ENCODE data around the gene DIP2A. TPM values are rescaled to one million over a fixed set of nuclear protein-coding genes. Genes with fewer than 3 reads are reported as not detected.

DIP2A gene
- total RNA-seq, 1 donor from 2014 or later, result 27.9 TPM

GRCh38 chr21:46552274-46552673 is 93.6 kb downstream of the DIP2A start:
- no peaks in the 10 kb centered on the region for H3K4me1 Mint-ChIP-seq (ENCODE audit: low read depth)
- H3K36me3 Mint-ChIP-seq (ENCODE audit: low read depth), result peaks cover 38% of the 10 kb centered on the region
- no peak for DNase-seq (ENCODE audit: low spot score)
- H3K4me3 Mint-ChIP-seq (ENCODE audit: unreplicated experiment), result no peak overlapping the region
- no peaks in the 10 kb centered on the region for H3K27me3 Mint-ChIP-seq (ENCODE audit: low read depth)
- no peak for TF ChIP-seq CTCF (IDR thresholded peaks at IDR 0.05)
- no peaks in the 10 kb centered on the region for H3K9me3 Mint-ChIP-seq (ENCODE audit: low read depth)
- no peak overlapping the region for H3K27ac Mint-ChIP-seq (ENCODE audit: unreplicated experiment)

GRCh38 chr21:46552865-46553379 is 94.2 kb downstream of the DIP2A start:
- TF ChIP-seq CTCF (IDR thresholded peaks at IDR 0.05), result no peak
- no peaks in the 10 kb centered on the region for H3K27me3 Mint-ChIP-seq (ENCODE audit: low read depth)
- no peak overlapping the region for H3K27ac Mint-ChIP-seq (ENCODE audit: unreplicated experiment)
- DNase-seq (ENCODE audit: low spot score), result no peak
- H3K4me3 Mint-ChIP-seq (ENCODE audit: unreplicated experiment), result no peak overlapping the region
- H3K36me3 Mint-ChIP-seq (ENCODE audit: low read depth), result peaks cover 36% of the 10 kb centered on the region
- no peaks in the 10 kb centered on the region for H3K9me3 Mint-ChIP-seq (ENCODE audit: low read depth)
- no peaks in the 10 kb centered on the region for H3K4me1 Mint-ChIP-seq (ENCODE audit: low read depth)

GRCh38 chr21:46553993-46554392 is 95.3 kb downstream of the DIP2A start:
- no peaks in the 10 kb centered on the region for H3K9me3 Mint-ChIP-seq (ENCODE audit: low read depth)
- H3K4me1 Mint-ChIP-seq (ENCODE audit: low read depth), result no peaks in the 10 kb centered on the region
- no peak overlapping the region for H3K4me3 Mint-ChIP-seq (ENCODE audit: unreplicated experiment)
- H3K27me3 Mint-ChIP-seq (ENCODE audit: low read depth), result no peaks in the 10 kb centered on the region
- DNase-seq (ENCODE audit: low spot score), result no peak
- no peak overlapping the region for H3K27ac Mint-ChIP-seq (ENCODE audit: unreplicated experiment)
- TF ChIP-seq CTCF (IDR thresholded peaks at IDR 0.05), result no peak
- peaks cover 29% of the 10 kb centered on the region for H3K36me3 Mint-ChIP-seq (ENCODE audit: low read depth)

GRCh38 chr21:46554431-46555224 is 95.9 kb downstream of the DIP2A start:
- Mint-ChIP-seq H3K4me3 (ENCODE audit: unreplicated experiment) (no peak overlapping the region), H3K27me3 (ENCODE audit: low read depth) (no peaks in the 10 kb centered on the region), H3K27ac (ENCODE audit: unreplicated experiment) (no peak overlapping the region), H3K4me1 (ENCODE audit: low read depth) (no peaks in the 10 kb centered on the region), H3K36me3 (ENCODE audit: low read depth) (peaks cover 28% of the 10 kb centered on the region), H3K9me3 (ENCODE audit: low read depth) (no peaks in the 10 kb centered on the region)
- no peak for DNase-seq (ENCODE audit: low spot score)
- TF ChIP-seq CTCF (IDR thresholded peaks at IDR 0.05), result no peak

GRCh38 chr21:46555225-46555617 is 96.5 kb downstream of the DIP2A start:
- H3K9me3 Mint-ChIP-seq (ENCODE audit: low read depth), result no peaks in the 10 kb centered on the region
- no peaks in the 10 kb centered on the region for H3K4me1 Mint-ChIP-seq (ENCODE audit: low read depth)
- DNase-seq (ENCODE audit: low spot score), result no peak
- no peak for TF ChIP-seq CTCF (IDR thresholded peaks at IDR 0.05)
- no peak overlapping the region for H3K4me3 Mint-ChIP-seq (ENCODE audit: unreplicated experiment)
- no peak overlapping the region for H3K27ac Mint-ChIP-seq (ENCODE audit: unreplicated experiment)
- H3K36me3 Mint-ChIP-seq (ENCODE audit: low read depth), result peaks cover 28% of the 10 kb centered on the region
- H3K27me3 Mint-ChIP-seq (ENCODE audit: low read depth), result no peaks in the 10 kb centered on the region

Measured in chondrocyte (in vitro differentiated cells).